Posterior vena cava (tissue), 2 donors: ENCODE results near the gene REG1B. TPM values are rescaled to one million over a fixed set of nuclear protein-coding genes. Genes with fewer than 3 reads are reported as not detected.

Experiments
- DNase-seq: peaks from one replicate; pipeline ENCODE4 v3.0.0-alpha.2; 2020; ENCODE audit warnings: low spot score
- intact Hi-C, 2 donors: fragments of 100-400 bp; cut with DNase I; formaldehyde crosslinking; loops; one replicate each; pipeline versions ENCODE4 v1.14.1 to v1.14.2; 2022 to 2023
- long read RNA-seq, 2 donors: library from polyadenylated mRNA; unstranded; transcript quantifications; one replicate each; pipeline ENCODE4 v2.0.0, GENCODE V29; 2020 to 2021
- total RNA-seq, 2 donors: library from RNA; stranded (reverse); fragmentation: NEBNext Ultra II Directional; extraction: Animal tissue kit (Norgen Biotek cat#: 25700); gene quantifications; one replicate each; pipeline ENCODE4 v1.2.1, GENCODE V29; 2021
- donor health status: DM: yes; HTN: yes; CAD: no.
- donor health status: DM: yes; HTN: yes; CAD: no.

The REG1B gene
- total RNA-seq: 1 to 10 TPM in 1 of 2 donors, under 1 TPM in 1; 0.69 to 3.4 TPM
- long read RNA-seq, donor 1: 0 reads
- long read RNA-seq, donor 2: 0 reads

DNA sequence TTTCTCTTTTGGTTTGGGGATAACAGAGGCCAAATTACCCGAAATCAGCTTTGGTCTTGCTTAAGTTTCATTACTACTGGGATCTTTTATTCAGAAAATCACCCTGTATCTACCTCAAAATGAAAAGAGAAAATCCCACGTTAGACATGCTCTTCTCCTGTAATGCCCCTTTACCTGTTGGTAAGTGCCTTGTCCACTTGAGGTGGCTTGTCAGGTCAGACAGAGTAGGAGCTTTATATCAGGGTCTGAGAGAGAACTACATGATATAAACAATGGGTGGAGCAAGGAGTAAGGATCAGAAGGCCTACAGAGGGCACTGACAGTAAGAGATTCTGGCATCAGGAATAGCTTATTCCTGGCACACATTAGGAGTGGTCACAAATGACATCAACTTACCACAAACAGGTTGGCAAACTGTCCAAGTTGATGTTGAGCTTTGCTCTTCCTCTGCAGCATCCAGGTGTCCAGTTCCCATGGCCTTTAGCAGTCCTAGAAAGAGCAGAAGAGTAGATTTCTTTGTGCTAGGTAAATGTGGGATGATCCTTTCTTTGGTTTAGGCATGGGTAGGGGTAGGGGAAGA is at the start of gene REG1B:
Gene REG1B (minus strand): TSS at position 209 of the 580 bp plus-strand sequence. CDS start 381 bp downstream, outside the sequence.
- DNase-seq: no peak
- intact Hi-C loops: no loop called here

DNA sequence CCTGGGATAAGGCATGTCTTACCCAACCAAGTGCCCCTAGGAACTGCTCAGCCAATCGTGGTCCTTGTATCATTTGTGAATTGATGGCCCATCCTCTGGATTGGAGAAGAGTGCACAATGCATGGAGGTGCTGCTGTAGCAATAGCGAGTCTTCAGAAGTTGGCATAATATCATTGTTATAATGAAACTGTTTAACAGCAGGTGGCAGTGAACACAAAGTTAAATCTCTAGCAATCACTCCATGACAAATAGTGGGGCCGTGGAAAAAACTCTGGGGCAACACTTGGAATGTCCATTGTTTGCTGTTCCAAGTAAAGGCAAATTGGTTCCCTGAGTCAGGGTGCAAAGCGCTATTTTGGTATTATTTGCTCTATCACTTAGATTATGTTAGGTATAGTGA is 43.9 kb upstream of the REG1B start:
- intact Hi-C loops: no loop called here
- DNase-seq: no peak

DNA sequence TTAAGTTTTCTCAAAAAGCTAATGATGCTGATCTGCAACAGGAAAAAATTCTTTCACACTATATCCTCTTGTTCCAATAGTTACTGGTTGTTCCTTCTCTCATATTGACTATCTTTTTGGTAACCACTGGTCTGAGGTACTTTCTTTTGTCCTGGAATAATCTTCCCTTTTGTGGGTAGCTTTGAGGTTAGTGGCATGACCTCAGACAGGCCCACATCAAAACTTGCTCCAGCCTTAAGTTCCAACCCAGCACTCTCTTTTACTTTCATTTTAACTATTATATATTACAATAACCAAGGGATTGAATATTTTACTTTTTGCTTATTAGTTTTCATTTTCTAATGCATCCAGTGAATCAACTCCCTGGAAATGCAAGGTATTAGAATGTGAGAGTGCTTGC is 42.0 kb upstream of the REG1B start:
- intact Hi-C loops: no loop called here
- no peak for DNase-seq

GRCh38 chr2:79129260-79129659 is 41.5 kb upstream of the REG1B start:
- DNase-seq: no peak
- intact Hi-C loops: no loop called here

DNA sequence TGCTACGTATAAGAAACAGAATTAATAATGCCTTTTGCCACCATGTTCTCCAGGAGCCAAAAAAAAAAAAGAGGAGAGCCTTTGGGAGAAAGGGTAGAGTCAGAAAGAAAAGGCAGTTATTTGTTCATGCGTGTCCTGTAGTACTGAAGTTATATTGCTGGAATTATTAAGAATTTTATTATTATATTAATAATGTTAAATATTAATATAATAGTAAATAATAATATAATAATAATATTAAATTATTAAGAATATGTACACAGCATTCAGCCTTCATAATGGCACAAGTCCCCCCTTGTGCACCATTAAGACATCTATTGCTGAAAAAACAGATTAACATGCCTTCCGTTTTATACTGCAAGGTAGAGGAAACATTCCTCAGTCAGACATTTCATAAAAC is 40.6 kb upstream of the REG1B start:
- intact Hi-C loops: no loop called here
- DNase-seq: no peak

DNA sequence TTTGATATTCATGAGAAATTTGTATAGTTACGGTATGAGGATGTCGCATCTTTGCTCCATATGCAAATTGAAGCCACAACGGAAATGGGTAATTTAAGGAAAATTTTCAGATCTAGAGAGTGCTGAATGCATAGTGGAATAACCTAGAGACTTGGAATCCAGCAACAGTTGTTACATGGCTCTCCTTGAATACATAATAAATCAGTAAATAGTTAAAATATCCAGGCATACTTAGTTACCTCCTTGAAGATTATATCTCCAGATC is 37.9 kb upstream of the REG1B start:
- no peak for DNase-seq
- intact Hi-C loops: no loop called here

- no peak for DNase-seq
- intact Hi-C loops: no loop called here
These were observed 37.3 kb upstream of the REG1B start for GRCh38 chr2:79124907-79125720.

GRCh38 chr2:79122676-79123075 is 34.9 kb upstream of the REG1B start:
- DNase-seq: no peak
- intact Hi-C loops: no loop called here

- DNase-seq: no peak
- intact Hi-C loops: no loop called here
These were observed 32.5 kb upstream of the REG1B start, which contains the start of gene REG1A for GRCh38 chr2:79120194-79120713. REG1A (plus strand) TSS chr2:79120488; CDS start chr2:79120862, 374 bp downstream.

GRCh38 chr2:79116997-79117928 is 29.5 kb upstream of the REG1B start:
- DNase-seq: no peak
- intact Hi-C loops: loop anchor here in 1 of 2 donors (1.0 kb wide), 1 partner anchor 14 kb away; no protein-coding TSS in a partner anchor

DNA sequence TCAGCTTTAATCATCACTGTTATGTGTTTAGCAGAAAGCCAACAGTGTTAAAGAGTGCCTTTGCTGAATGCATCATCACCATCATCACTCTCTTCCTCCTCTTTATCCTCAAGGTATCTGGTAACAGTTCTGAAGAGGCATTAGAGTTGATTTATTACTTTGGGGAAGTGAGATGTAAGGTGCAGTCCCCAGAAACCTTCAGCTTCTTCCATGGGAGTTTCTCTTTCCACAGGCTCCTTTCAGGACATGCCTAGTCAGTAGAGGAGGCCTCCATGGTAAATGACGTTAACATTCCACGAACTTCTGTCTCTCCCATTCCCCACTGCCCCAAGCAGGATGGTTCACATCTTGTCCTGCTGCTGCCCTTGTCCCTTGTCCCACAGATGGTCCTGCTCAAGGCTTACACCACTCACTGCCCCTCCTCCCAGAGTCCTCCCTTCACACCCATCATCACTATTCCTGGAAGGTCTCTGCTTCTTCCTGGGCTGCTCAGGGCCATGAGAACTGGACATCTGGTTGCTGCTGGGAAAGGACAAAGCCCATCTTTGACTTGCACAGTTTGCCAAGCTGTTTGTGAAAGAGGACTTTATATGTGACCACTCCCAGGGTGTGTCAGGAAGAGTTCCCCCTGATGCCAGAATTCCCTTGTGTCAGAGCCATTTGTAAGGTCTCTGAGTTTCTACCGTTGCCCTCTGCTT is 27.2 kb upstream of the REG1B start:
- intact Hi-C loops: no loop called here

DNA sequence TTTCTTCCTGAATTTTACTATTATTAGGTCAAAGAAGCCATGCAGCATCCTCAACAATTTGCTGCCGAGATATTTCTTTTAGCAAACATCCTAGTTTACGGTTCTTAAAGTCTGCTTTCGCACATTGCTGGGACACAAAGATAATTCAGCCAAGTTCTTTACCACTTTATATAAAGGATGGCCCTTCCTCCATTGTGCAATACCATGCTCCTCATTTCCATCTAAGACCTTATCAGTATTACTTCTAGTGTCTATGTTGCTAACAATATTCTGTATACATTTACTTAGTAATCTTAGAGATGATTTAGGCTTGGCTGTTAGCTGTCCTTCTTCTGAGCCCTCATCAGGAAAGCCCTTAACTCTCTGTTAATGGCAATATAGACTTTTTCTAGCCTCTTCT is 24.5 kb upstream of the REG1B start:
- DNase-seq: no peak
- intact Hi-C loops: no loop called here

More for the DNA sequence above, 27.2 kb upstream of the REG1B start:
- no peak for DNase-seq

GRCh38 chr2:79105259-79105658 is 17.5 kb upstream of the REG1B start:
- DNase-seq: no peak
- intact Hi-C loops: no loop called here

DNA sequence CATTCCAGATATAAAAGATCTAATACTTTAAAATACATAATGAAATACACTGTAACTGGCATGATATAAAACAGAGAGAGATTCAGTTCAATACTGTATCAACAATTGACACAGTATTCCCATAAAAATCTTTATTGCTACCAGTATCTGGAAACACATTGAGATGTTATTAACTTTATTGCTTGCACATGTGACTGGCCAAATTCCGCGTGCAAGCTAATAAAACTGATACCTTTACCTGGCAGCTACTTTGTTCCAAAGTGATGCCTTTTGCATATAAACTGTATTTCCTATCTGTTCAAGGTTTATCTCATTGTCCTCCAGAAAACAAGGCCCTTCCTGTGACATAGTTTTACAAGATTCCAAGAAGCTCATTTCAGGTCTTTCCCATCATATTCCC is 15.4 kb upstream of the REG1B start:
- intact Hi-C loops: loop anchor here in 1 of 2 donors (1.0 kb wide), 1 partner anchor 13 kb away; no protein-coding TSS in a partner anchor
- DNase-seq: no peak

GRCh38 chr2:79101024-79101423 is 13.2 kb upstream of the REG1B start:
- DNase-seq: no peak
- intact Hi-C loops: no loop called here

DNA sequence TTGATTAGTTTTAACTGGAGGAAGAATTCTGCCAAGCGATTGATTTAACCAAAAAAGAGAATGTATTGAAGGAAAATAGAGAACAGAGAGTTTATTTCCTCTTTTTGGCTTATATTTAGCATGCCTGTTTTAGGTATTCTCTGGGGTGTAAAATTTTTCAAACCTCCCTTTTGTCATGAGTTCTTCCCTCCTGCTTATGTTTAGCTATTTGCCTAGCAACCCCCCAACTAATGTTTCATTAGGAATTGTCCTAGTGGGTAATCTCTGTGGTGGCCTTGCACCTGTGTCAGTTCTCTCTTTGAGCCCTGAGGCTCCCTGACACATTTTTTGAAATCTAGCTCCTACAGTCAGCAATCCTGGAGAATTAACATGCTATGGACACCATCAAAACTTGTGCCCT is 12.5 kb upstream of the REG1B start:
- intact Hi-C loops: no loop called here
- no peak for DNase-seq

GRCh38 chr2:79099140-79099686 is 11.4 kb upstream of the REG1B start:
- DNase-seq: no peak
- intact Hi-C loops: no loop called here

DNA sequence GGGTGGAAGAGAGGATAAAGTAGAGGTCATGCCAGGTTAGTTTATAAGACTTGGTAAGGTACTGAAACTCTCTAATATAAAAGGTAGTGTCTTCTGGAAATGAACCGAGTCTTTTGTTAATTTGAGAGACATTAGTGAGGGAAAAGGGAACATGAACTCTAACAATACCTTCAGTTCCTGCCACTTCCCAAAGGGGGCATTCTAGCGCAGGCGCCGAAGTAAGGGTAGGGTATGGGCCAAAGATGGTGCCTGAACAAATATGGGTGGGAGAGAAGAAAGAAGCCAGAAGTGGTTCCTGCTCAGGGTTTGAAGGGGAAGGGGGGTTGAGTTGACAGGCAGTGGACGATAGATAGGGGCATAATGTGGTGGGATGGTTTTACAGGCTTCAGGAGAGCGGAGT is 10.1 kb upstream of the REG1B start:
- intact Hi-C loops: no loop called here
- no peak for DNase-seq

- no peak for DNase-seq
- intact Hi-C loops: no loop called here
These were observed 2.9 kb upstream of the REG1B start for GRCh38 chr2:79090693-79091092.
